Fibroblast of the aortic adventitia (primary cell): ENCODE data around the gene PYGM. TPM values are rescaled to one million over a fixed set of nuclear protein-coding genes. Genes with fewer than 3 reads are reported as not detected.

Experiments used
- DNase-seq: peaks from one replicate; pipeline ENCODE4 v3.0.0-alpha.2; 2010; ENCODE audit warnings: low read depth
- H3K4me3 ChIP-seq: 2 replicates; pipeline ENCODE4 v1.5.1; 2011; ENCODE audit warnings: low read depth, mild to moderate bottlenecking, control low read depth, low read length, moderate library complexity
- total RNA-seq: library from RNA; depleted of rRNA; stranded (reverse); fragments of >200 nt; gene quantifications from 2 replicates; pipeline ENCODE4 v1.2.3, GENCODE V29; 2012; ENCODE audit warnings: low replicate concordance
- TF ChIP-seq, protein P1 (sequence below): IDR thresholded peaks from 2 replicates; pipeline ENCODE4 v1.5.1; 2011; ENCODE audit warnings: mild to moderate bottlenecking, low read length, control low read depth, inconsistent platforms; ENCODE audit not compliant: insufficient read depth

PYGM gene
- total RNA-seq, 1 donor: 0.63 TPM

DNA sequence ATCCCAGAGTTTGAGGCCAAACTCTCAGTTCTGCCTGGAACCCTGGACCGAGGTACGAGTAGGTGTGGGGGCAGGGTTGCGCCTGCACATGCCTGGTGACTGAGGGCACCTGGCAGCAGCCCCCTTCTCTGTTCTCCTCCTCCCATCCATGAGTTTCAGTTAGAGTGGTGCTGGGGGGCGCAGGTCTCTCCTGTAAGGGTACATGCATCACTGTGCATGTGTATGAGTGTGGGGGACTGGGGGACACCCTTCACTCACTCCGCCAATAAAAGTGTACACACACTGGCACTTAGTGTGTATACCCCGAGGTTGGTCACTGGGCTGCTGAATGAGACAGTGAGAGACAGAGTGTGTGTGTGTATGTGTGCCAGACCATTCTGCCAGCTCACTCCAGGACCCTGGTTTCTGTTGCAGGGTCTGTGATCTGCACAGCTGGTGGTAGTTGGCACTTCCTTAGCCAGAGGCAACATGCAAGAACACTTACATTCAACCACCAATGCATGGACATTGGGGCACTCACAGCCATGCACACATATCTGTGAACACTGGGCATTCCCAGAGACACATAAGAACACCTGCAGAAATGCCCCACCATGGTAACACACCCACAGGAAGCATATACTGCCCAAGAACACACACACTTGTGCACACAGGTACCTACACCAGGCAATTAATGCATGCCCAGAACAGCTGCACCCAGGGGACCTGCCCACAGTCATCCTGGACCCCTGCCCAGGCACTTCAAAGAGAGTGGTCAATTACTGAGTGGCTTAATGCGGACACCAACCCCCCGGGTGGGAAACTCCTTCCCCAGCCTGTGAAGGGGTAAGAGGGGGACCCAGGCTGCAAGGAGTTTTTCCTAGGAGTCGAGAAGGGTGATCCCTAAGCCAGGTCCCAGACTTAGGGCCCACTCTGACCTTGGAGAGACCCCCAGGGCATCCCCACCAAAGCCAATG lies 35.6 kb downstream of the PYGM start:
- TF ChIP-seq, protein P1, sequence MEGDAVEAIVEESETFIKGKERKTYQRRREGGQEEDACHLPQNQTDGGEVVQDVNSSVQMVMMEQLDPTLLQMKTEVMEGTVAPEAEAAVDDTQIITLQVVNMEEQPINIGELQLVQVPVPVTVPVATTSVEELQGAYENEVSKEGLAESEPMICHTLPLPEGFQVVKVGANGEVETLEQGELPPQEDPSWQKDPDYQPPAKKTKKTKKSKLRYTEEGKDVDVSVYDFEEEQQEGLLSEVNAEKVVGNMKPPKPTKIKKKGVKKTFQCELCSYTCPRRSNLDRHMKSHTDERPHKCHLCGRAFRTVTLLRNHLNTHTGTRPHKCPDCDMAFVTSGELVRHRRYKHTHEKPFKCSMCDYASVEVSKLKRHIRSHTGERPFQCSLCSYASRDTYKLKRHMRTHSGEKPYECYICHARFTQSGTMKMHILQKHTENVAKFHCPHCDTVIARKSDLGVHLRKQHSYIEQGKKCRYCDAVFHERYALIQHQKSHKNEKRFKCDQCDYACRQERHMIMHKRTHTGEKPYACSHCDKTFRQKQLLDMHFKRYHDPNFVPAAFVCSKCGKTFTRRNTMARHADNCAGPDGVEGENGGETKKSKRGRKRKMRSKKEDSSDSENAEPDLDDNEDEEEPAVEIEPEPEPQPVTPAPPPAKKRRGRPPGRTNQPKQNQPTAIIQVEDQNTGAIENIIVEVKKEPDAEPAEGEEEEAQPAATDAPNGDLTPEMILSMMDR: no peak
- no peak for DNase-seq
- H3K4me3 ChIP-seq: no peak overlapping the region

- H3K4me3 ChIP-seq: peak within 1 kb of the TSS; percentile 66
- DNase-seq: peak; percentile 75
- TF ChIP-seq, protein P1: peak; percentile 94
Observed at GRCh38 chr11:64723117-64723906, 36.5 kb downstream of the PYGM start, which contains the start of gene NRXN2. Gene NRXN2 (minus strand): TSS chr11:64723197. CDS start chr11:64713699, 9,498 bp downstream.

- TF ChIP-seq, protein P1: no peak
- no peak overlapping the region for H3K4me3 ChIP-seq
- DNase-seq: no peak
Observed at GRCh38 chr11:64722141-64723065, 37.4 kb downstream of the PYGM start.

GRCh38 chr11:64721359-64721699 lies 38.4 kb downstream of the PYGM start:
- no peak overlapping the region for H3K4me3 ChIP-seq
- DNase-seq: no peak
- TF ChIP-seq, protein P1: no peak

GRCh38 chr11:64720640-64721358 lies 39.0 kb downstream of the PYGM start:
- DNase-seq: no peak
- H3K4me3 ChIP-seq: no peak overlapping the region

More at GRCh38 chr11:64720640-64721358, 39.0 kb downstream of the PYGM start:
- TF ChIP-seq, protein P1: no peak
